ENCODE measurements around the gene ATP9B. TPM values are rescaled to one million over a fixed set of nuclear protein-coding genes. Genes with fewer than 3 reads are reported as not detected.
A peak's percentile ranks its signal among the peaks of the same experiment; 100 is the strongest.

The ATP9B gene
- total RNA-seq, 1 donor from 2014 or later = 33.2 TPM

DNA sequence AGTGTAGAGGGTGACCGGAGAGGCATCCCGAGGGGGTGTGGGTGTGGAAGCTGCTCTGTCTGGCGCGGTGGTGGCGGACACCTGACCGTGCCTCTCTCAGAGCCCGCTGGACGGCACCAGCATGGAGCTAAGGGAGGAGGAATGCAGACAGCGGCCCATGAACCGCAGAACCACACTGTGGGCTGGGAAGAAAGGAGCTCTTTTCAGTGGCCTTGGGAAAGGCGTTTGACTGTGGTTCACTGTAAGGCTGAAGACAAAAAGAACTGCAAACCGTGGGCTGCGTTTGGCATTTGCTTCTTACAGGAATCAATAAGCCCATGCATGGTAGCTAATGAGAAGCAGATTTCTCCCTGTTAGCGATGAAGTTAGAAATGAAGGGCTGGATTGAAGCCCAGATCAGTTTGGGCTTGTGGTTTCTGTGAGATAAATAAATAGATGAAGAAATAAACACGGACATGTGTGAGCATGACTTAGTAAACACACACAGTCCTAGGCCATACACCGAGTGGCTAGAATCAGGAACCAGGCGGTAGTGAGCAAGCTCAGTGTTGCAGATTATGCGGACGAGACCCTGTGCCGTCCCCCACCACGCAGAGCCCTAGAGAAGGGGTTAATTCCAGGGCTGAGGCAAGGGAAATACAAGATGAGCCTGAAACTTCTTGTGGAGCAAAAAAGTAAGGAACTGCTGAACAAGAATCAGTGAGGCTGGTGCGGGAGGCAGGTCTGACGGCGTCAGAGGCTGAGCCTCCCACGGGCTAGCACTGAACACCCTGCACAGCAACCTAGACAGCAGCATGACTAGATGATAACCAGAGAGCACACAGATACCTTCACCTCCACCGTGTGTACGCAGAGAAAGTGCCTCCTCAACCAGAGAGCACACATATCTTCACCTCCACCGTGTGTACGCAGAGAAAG is 297.2 kb downstream of the ATP9B start:
- Histone ChIP-seq H3K9me3 (ENCODE audit: low read depth) (no peaks in the 10 kb centered on the region), H3K79me2 (ENCODE audit: low read depth) (no peaks in the 10 kb centered on the region), H3F3A (ENCODE audit: low read depth) (no peaks in the 10 kb centered on the region), H3K4me2 (no peak overlapping the region), H3K4me1 (no peaks in the 10 kb centered on the region), H4K20me1 (ENCODE audit: low read depth) (no peaks in the 10 kb centered on the region), H3K9ac (no peak overlapping the region), H3K27ac (no peak overlapping the region), H3K36me3 (no peaks in the 10 kb centered on the region), H3K4me3 (no peak overlapping the region), H3K27me3 (no peaks in the 10 kb centered on the region), H2AFZ (replicated peaks) (no peak overlapping the region)
- no peak overlapping the region for H3K4me3 Mint-ChIP-seq
- H3K27me3 Mint-ChIP-seq (ENCODE audit: insufficient read depth, low read depth) = no peaks in the 10 kb centered on the region
- H3K36me3 Mint-ChIP-seq = peaks cover 33% of the 10 kb centered on the region
- peaks cover 4% of the 10 kb centered on the region for H3K9me3 Mint-ChIP-seq
- H3K4me1 Mint-ChIP-seq = peaks cover under 1% of the 10 kb centered on the region
- peak overlapping the region; percentile 78 for H3K27ac Mint-ChIP-seq
- TF ChIP-seq, protein P1, sequence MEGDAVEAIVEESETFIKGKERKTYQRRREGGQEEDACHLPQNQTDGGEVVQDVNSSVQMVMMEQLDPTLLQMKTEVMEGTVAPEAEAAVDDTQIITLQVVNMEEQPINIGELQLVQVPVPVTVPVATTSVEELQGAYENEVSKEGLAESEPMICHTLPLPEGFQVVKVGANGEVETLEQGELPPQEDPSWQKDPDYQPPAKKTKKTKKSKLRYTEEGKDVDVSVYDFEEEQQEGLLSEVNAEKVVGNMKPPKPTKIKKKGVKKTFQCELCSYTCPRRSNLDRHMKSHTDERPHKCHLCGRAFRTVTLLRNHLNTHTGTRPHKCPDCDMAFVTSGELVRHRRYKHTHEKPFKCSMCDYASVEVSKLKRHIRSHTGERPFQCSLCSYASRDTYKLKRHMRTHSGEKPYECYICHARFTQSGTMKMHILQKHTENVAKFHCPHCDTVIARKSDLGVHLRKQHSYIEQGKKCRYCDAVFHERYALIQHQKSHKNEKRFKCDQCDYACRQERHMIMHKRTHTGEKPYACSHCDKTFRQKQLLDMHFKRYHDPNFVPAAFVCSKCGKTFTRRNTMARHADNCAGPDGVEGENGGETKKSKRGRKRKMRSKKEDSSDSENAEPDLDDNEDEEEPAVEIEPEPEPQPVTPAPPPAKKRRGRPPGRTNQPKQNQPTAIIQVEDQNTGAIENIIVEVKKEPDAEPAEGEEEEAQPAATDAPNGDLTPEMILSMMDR (IDR thresholded peaks at IDR 0.05) = no peak
- no peak for TF ChIP-seq EZH2 (IDR thresholded peaks at IDR 0.05)
- TF ChIP-seq EZH2phosphoT487 (IDR thresholded peaks at IDR 0.05) = no peak
- no peak for DNase-seq (ENCODE audit: low spot score)

DNA sequence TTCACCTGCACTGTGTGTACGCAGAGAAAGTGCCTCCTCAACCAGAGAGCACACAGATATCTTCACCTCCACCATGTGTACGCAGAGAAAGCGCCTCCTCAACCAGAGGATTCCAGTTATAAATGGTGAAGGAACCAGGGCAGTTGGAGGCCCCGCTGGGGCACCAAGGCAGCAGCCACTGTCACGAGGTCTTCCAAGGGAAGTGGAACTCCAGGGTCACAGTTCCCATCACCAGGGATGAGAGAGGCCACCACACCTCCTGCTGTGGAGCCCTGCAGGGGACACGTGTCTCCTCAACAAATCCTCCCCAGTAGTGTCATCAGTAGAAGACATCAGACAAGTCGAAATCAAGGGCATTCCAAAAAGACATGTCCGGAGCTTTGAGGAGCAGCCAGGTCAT is 298.3 kb downstream of the ATP9B start:
- peaks cover 3% of the 10 kb centered on the region for H3K4me1 Mint-ChIP-seq
- no peak overlapping the region for H3K27ac ChIP-seq
- H3K9me3 Mint-ChIP-seq = peaks cover 4% of the 10 kb centered on the region

DNA sequence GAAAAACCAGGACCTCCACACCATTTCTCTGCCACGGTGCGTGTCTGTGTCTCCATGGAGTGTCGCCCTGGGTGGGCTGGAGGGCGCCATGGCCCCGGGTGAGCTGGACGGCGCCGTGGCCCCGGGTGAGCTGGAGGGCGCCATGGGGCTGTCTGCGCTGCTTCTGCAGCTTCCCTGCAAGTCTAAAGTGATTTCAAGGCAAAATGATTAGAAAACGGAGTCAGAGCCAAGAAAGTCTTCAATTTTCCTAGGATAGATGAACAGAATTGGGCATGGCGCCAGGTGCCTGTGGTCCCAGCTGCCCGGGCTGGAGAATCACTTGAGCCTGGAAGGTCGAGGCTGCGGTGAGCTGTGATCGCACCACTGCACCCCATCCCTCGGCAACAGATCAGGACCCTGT is 298.8 kb downstream of the ATP9B start:
- Histone ChIP-seq H3K79me2 (ENCODE audit: low read depth) (no peaks in the 10 kb centered on the region), H3K4me1 (no peaks in the 10 kb centered on the region), H3K4me3 (no peak overlapping the region), H3K36me3 (no peaks in the 10 kb centered on the region), H2AFZ (replicated peaks) (no peak overlapping the region), H3K27me3 (no peaks in the 10 kb centered on the region), H3F3A (ENCODE audit: low read depth) (no peaks in the 10 kb centered on the region), H3K9me3 (ENCODE audit: low read depth) (no peaks in the 10 kb centered on the region), H3K4me2 (no peak overlapping the region), H3K27ac (no peak overlapping the region), H4K20me1 (ENCODE audit: low read depth) (no peaks in the 10 kb centered on the region), H3K9ac (no peak overlapping the region)
- H3K27ac Mint-ChIP-seq = no peak overlapping the region
- H3K36me3 Mint-ChIP-seq = peaks cover 31% of the 10 kb centered on the region
- H3K9me3 Mint-ChIP-seq = peaks cover 4% of the 10 kb centered on the region
- peaks cover 3% of the 10 kb centered on the region for H3K4me1 Mint-ChIP-seq
- no peak for DNase-seq (ENCODE audit: low spot score)
- H3K4me3 Mint-ChIP-seq = no peak overlapping the region
- H3K27me3 Mint-ChIP-seq (ENCODE audit: insufficient read depth, low read depth) = no peaks in the 10 kb centered on the region
- TF ChIP-seq, protein P1 (IDR thresholded peaks at IDR 0.05) = no peak
- TF ChIP-seq EZH2phosphoT487 (IDR thresholded peaks at IDR 0.05) = no peak
- TF ChIP-seq EZH2 (IDR thresholded peaks at IDR 0.05) = no peak

More for the DNA sequence above, 298.3 kb downstream of the ATP9B start:
- Mint-ChIP-seq H3K27ac (no peak overlapping the region), H3K4me3 (no peak overlapping the region), H3K27me3 (ENCODE audit: insufficient read depth, low read depth) (no peaks in the 10 kb centered on the region), H3K36me3 (peaks cover 32% of the 10 kb centered on the region)
- Histone ChIP-seq H3K27me3 (no peaks in the 10 kb centered on the region), H3K36me3 (no peaks in the 10 kb centered on the region), H3K9ac (no peak overlapping the region), H3K4me2 (no peak overlapping the region), H2AFZ (replicated peaks) (no peak overlapping the region), H3K4me3 (no peak overlapping the region), H3K79me2 (ENCODE audit: low read depth) (no peaks in the 10 kb centered on the region), H3K4me1 (no peaks in the 10 kb centered on the region), H3K9me3 (ENCODE audit: low read depth) (no peaks in the 10 kb centered on the region), H3F3A (ENCODE audit: low read depth) (no peaks in the 10 kb centered on the region), H4K20me1 (ENCODE audit: low read depth) (no peaks in the 10 kb centered on the region)
- TF ChIP-seq, protein P1 (IDR thresholded peaks at IDR 0.05) = no peak
- TF ChIP-seq EZH2 (IDR thresholded peaks at IDR 0.05) = no peak
- TF ChIP-seq EZH2phosphoT487 (IDR thresholded peaks at IDR 0.05) = no peak
- no peak for DNase-seq (ENCODE audit: low spot score)
